GM18951 (cell line): Measurements from ENCODE around the gene ST3GAL6.

Source experiments
- POLR2A ChIP-seq: IDR thresholded peaks from 4 replicates; pipeline ENCODE4 v1.6.1; 2011; ENCODE audit warnings: mild to moderate bottlenecking; ENCODE audit not compliant: insufficient read length, insufficient read depth; ENCODE audit errors: extremely low read depth
- in situ Hi-C: fragments of 300-500 bp; cut with MboI; formaldehyde crosslinking; loops from one replicate; pipeline ENCODE4 v1.12.0; 2022; ENCODE audit warnings: low sequenced_read_pairs, mixed read lengths, inconsistent platforms; ENCODE audit not compliant: unreplicated experiment

Gene ST3GAL6

DNA sequence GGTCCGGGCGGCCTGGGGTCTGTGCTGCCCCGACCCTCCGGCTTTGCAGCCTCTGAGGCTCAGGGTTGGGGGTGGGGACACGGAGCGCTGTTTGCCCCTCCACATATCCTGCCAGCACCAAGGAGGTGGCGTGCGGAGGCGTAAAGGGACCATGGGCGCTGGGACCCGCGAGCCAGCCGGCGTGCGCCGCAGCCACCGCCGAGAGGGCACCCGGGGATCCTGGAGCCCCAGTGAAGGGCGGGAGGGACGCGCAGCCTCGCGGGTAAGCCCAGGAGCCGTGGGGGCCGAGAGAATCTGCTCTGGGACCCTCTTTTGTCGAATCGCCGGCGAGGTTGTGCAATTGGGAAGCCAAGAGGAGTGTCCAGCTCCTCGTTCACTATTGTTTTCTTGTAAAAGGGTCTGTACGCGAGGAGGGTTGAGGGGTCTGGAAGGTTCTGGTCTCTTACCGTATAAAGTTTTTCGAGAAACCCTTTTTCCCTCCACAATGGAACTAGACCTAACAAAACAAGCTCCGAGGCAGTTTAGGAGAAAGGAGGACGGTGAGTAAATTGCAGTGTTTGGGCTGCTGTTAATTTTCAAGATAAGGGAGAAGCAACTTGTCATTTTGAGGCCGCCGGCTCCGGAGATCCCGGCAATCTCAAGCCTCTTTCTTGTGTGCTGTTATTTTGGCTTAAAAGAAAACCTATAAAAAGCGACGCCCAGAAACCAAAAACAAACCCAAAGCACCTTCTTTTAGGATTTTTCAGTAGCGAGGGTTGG lies 29.9 kb upstream of the ST3GAL6 start:
- in situ Hi-C loops, result no loop called here

GRCh38 chr3:98733812-98734281 lies 29.3 kb upstream of the ST3GAL6 start:
- no peak for TF ChIP-seq POLR2A

More for the DNA sequence above, 29.9 kb upstream of the ST3GAL6 start:
- TF ChIP-seq POLR2A, result no peak

GRCh38 chr3:98734306-98734705 lies 28.8 kb upstream of the ST3GAL6 start:
- in situ Hi-C loops, result no loop called here
- no peak for TF ChIP-seq POLR2A

More at GRCh38 chr3:98733812-98734281, 29.3 kb upstream of the ST3GAL6 start:
- in situ Hi-C loops, result no loop called here

GRCh38 chr3:98734735-98735134 lies 28.4 kb upstream of the ST3GAL6 start:
- no peak for TF ChIP-seq POLR2A
- in situ Hi-C loops, result no loop called here

DNA sequence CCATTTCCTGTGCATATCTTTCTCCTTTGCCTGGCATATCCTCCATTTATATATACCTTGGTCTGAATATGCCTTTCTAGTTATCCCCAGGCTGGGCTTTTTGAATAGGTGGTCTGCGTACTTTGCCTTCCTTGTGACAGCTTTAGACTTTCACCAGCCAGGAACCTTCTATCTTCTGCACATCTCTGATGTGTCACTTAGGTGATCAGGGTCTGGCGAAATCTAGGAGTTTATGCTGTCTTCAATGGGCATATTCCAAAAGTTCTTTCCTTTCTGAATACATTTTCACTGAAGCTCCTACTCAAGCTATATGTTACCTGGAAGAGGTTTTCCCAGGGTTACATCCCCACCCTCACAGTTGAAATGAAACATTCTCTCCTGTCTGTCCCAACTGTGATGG lies 27.8 kb upstream of the ST3GAL6 start:
- TF ChIP-seq POLR2A, result no peak
- in situ Hi-C loops, result no loop called here

- no peak for TF ChIP-seq POLR2A
- in situ Hi-C loops, result no loop called here
These were observed 27.3 kb upstream of the ST3GAL6 start for GRCh38 chr3:98735761-98736269.

DNA sequence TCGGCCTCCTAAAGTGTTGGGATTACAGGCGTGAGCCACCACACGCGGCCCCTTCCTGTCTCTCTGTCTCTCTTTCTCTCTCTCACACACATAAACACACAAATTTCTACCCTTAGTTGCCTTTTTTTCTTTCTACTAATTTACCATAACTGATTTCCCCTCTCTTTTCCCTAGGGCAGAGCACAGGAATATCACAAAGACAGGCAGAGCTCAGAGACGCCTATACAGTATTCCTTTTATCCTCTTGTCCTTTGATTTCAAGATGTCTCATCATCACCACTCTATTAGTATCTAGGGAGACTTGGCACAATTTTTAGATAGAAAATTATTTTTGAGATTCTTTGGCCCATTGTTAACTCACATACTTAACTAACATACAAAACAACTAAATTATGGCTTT lies 25.8 kb upstream of the ST3GAL6 start:
- in situ Hi-C loops, result no loop called here
- TF ChIP-seq POLR2A, result no peak

- in situ Hi-C loops, result no loop called here
- TF ChIP-seq POLR2A, result no peak
These were observed 23.9 kb upstream of the ST3GAL6 start for GRCh38 chr3:98739266-98739665.

GRCh38 chr3:98740324-98740723 lies 22.8 kb upstream of the ST3GAL6 start:
- TF ChIP-seq POLR2A, result no peak
- in situ Hi-C loops, result no loop called here

GRCh38 chr3:98741121-98741716 lies 21.9 kb upstream of the ST3GAL6 start:
- TF ChIP-seq POLR2A, result no peak
- in situ Hi-C loops, result no loop called here

DNA sequence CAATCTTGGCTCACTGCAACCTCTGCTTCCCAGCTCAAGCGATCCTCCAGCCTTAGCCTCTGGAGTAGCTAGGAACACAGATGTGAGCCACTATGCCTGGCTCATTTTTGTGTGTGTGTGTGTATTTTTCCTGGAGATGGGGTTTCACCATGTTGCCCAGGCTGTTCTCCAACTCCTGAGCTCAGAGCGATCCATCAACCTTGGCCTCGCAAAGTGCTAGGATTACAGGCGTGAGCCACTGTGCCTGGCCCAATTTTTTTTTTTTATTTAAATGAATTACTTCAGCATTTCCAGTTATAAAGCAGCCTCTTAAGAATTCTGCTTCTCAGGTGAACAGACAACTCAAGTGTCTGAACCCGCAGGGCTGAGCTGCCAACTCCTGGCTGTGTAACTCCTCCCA lies 20.1 kb upstream of the ST3GAL6 start:
- in situ Hi-C loops, result no loop called here
- TF ChIP-seq POLR2A, result no peak

GRCh38 chr3:98744283-98744682 lies 18.9 kb upstream of the ST3GAL6 start:
- no peak for TF ChIP-seq POLR2A
- in situ Hi-C loops, result no loop called here

DNA sequence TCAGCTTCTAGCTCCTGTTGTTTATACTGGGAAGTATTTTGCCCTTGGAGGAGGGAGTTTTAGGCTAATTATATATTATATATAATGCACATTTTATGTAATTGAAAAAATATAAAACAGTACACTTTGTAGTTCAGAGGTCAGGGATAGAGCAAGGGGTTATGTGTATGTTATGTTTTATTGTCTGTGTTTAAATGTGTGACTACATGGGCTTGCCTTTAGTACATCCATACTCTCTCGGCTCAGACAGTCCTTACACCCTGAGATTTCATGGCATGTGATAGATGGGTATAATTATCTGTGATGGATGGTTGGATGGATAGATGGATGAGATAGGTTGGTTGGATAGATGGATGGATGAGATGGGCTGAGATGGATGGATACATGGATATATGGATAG lies 17.4 kb upstream of the ST3GAL6 start:
- in situ Hi-C loops, result no loop called here
- no peak for TF ChIP-seq POLR2A

DNA sequence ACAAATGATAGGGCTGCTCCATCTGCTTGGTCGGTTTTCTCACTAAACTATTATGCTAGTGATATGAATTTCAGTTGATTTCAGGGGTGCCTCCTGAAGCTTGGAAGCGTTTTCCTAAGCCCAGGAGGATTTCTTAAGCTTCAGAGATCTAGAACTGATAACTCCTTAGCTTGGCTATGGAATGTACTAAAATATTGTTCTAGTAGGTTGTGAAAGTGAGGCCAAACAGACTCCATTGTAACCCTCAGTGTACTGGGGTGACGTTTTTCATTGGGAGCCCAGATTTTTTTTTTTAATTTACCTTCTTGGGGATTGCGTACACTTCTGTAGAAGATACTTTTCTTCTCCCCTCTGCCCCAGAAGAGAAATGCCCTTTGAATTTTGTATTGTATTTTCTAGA lies 17.0 kb upstream of the ST3GAL6 start:
- in situ Hi-C loops, result no loop called here
- no peak for TF ChIP-seq POLR2A

GRCh38 chr3:98746882-98747281 lies 16.3 kb upstream of the ST3GAL6 start:
- in situ Hi-C loops, result no loop called here
- no peak for TF ChIP-seq POLR2A
